ENCODE measurements around the gene FAM216A. TPM values are rescaled to one million over a fixed set of nuclear protein-coding genes. Genes with fewer than 3 reads are reported as not detected.
"Not testable (repeated sequence)": the region's sequence is repeated elsewhere in the genome, so short reads cannot be mapped to it uniquely, and the experiment has no call there.

The FAM216A gene
- 3.1 TPM for total RNA-seq
- polyA plus RNA-seq, result 1 to 10 TPM; 4.2 to 9.8 (median 6.8) TPM

GRCh38 chr12:110468214-110469048 lies at the start of gene FAM216A, which contains the start of gene GPN3:
Gene FAM216A, plus strand, starts transcription at chr12:110468845. Its CDS starts 31 bp downstream, at chr12:110468876.
Gene GPN3, minus strand, starts transcription at chr12:110468257. Its CDS starts 54 bp downstream, at chr12:110468203.
- peaks cover 10 to 51% (median 27%) of the 10 kb centered on the region in 4 donors for H3K4me1 Mint-ChIP-seq
- H3K36me3 Mint-ChIP-seq, result peaks cover 7% of the 10 kb centered on the region
- ATAC-seq (ENCODE audit: low read depth in 2 of 2), result peak; percentile 89

GRCh38 chr12:110420644-110421043 lies 48.0 kb upstream of the FAM216A start:
- DNase-seq; H3K4me3 ChIP-seq (ENCODE audit: low read depth, low read length); H3K9me3 ChIP-seq (ENCODE audit: control insufficient read depth in 2 of 2, low read length in 2 of 2); H3K9me3 Mint-ChIP-seq; H3K4me3 Mint-ChIP-seq; H3K4me1 ChIP-seq (ENCODE audit: control insufficient read depth, insufficient read depth, low read length, poor library complexity, severe bottlenecking); H3K4me1 Mint-ChIP-seq; H3K36me3 Mint-ChIP-seq; H3K27ac Mint-ChIP-seq; H3K36me3 ChIP-seq (ENCODE audit: control insufficient read depth, insufficient read depth, low read length); H3K27me3 ChIP-seq (ENCODE audit: control insufficient read depth, insufficient read depth, low read length); H3K27ac ChIP-seq (ENCODE audit: insufficient read depth, low read length, poor library complexity, severe bottlenecking); ATAC-seq (ENCODE audit: low read depth in 2 of 2): not testable (repeated sequence)
- peaks cover 30% of the 10 kb centered on the region for H3K27me3 Mint-ChIP-seq

More at GRCh38 chr12:110468214-110469048, at the start of gene FAM216A, which contains the start of gene GPN3:
- peak within 1 kb of the TSS; percentile 96 to 99 (median 98) for H3K4me3 Mint-ChIP-seq
- peaks cover 27% of the 10 kb centered on the region for H3K4me1 ChIP-seq (ENCODE audit: control insufficient read depth, insufficient read depth, low read length, poor library complexity, severe bottlenecking)
- DNase-seq, result peak; percentile 93 to 98 (median 97)
- no peaks in the 10 kb centered on the region for H3K27me3 ChIP-seq (ENCODE audit: control insufficient read depth, insufficient read depth, low read length)
- H3K27ac Mint-ChIP-seq, result peak within 1 kb of the TSS; percentile 92 to 99 (median 98)
- peaks cover 6% of the 10 kb centered on the region for H3K36me3 ChIP-seq (ENCODE audit: control insufficient read depth, insufficient read depth, low read length)
- peak within 1 kb of the TSS; percentile 98 for H3K4me3 ChIP-seq (ENCODE audit: low read depth, low read length)
- no peaks in the 10 kb centered on the region for H3K9me3 Mint-ChIP-seq
- H3K27ac ChIP-seq (ENCODE audit: insufficient read depth, low read length, poor library complexity, severe bottlenecking), result peak within 1 kb of the TSS; percentile 83
- no peaks in the 10 kb centered on the region for H3K9me3 ChIP-seq (ENCODE audit: control insufficient read depth in 2 of 2, low read length in 2 of 2)
- H3K27me3 Mint-ChIP-seq, result no peaks in the 10 kb centered on the region

GRCh38 chr12:110421159-110421661 lies 47.4 kb upstream of the FAM216A start:
- Histone ChIP-seq H3K27me3 (ENCODE audit: control insufficient read depth, insufficient read depth, low read length) (no peaks in the 10 kb centered on the region), H3K4me1 (ENCODE audit: control insufficient read depth, insufficient read depth, low read length, poor library complexity, severe bottlenecking) (no peaks in the 10 kb centered on the region), H3K4me3 (ENCODE audit: low read depth, low read length) (no peak overlapping the region), H3K36me3 (ENCODE audit: control insufficient read depth, insufficient read depth, low read length) (no peaks in the 10 kb centered on the region), H3K27ac (ENCODE audit: insufficient read depth, low read length, poor library complexity, severe bottlenecking) (no peak overlapping the region), H3K9me3 (ENCODE audit: control insufficient read depth in 2 of 2, low read length in 2 of 2) (no peaks in the 10 kb centered on the region)
- ATAC-seq (ENCODE audit: low read depth in 2 of 2) (no peak), DNase-seq (no peak)
- no peak overlapping the region for H3K27ac Mint-ChIP-seq
- H3K9me3 Mint-ChIP-seq, result no peaks in the 10 kb centered on the region
- H3K27me3 Mint-ChIP-seq, result peaks cover 33% of the 10 kb centered on the region
- no peaks in the 10 kb centered on the region for H3K4me1 Mint-ChIP-seq
- no peaks in the 10 kb centered on the region for H3K36me3 Mint-ChIP-seq
- H3K4me3 Mint-ChIP-seq, result no peak overlapping the region

GRCh38 chr12:110421701-110422100 lies 46.9 kb upstream of the FAM216A start:
- Mint-ChIP-seq H3K4me3 (no peak overlapping the region), H3K4me1 (no peaks in the 10 kb centered on the region), H3K9me3 (no peaks in the 10 kb centered on the region), H3K27me3 (peaks cover 35% of the 10 kb centered on the region), H3K27ac (no peak overlapping the region), H3K36me3 (no peaks in the 10 kb centered on the region)
- no peak overlapping the region for H3K4me3 ChIP-seq (ENCODE audit: low read depth, low read length)
- no peaks in the 10 kb centered on the region for H3K9me3 ChIP-seq (ENCODE audit: control insufficient read depth in 2 of 2, low read length in 2 of 2)
- ATAC-seq (ENCODE audit: low read depth in 2 of 2), result no peak
- no peaks in the 10 kb centered on the region for H3K4me1 ChIP-seq (ENCODE audit: control insufficient read depth, insufficient read depth, low read length, poor library complexity, severe bottlenecking)
- no peak for DNase-seq
- no peaks in the 10 kb centered on the region for H3K27me3 ChIP-seq (ENCODE audit: control insufficient read depth, insufficient read depth, low read length)
- H3K36me3 ChIP-seq (ENCODE audit: control insufficient read depth, insufficient read depth, low read length), result no peaks in the 10 kb centered on the region
- no peak overlapping the region for H3K27ac ChIP-seq (ENCODE audit: insufficient read depth, low read length, poor library complexity, severe bottlenecking)

GRCh38 chr12:110424237-110424636 lies 44.4 kb upstream of the FAM216A start:
- ATAC-seq (ENCODE audit: low read depth in 2 of 2), result no peak
- H3K27ac Mint-ChIP-seq, result no peak overlapping the region

GRCh38 chr12:110426406-110426805 lies 42.2 kb upstream of the FAM216A start:
- Histone ChIP-seq H3K27me3 (ENCODE audit: control insufficient read depth, insufficient read depth, low read length) (no peaks in the 10 kb centered on the region), H3K4me3 (ENCODE audit: low read depth, low read length) (no peak overlapping the region), H3K4me1 (ENCODE audit: control insufficient read depth, insufficient read depth, low read length, poor library complexity, severe bottlenecking) (peaks cover 3% of the 10 kb centered on the region), H3K9me3 (ENCODE audit: control insufficient read depth in 2 of 2, low read length in 2 of 2) (no peaks in the 10 kb centered on the region), H3K36me3 (ENCODE audit: control insufficient read depth, insufficient read depth, low read length) (no peaks in the 10 kb centered on the region), H3K27ac (ENCODE audit: insufficient read depth, low read length, poor library complexity, severe bottlenecking) (no peak overlapping the region)
- Mint-ChIP-seq H3K4me3 (no peak overlapping the region), H3K27me3 (peaks cover 24% of the 10 kb centered on the region), H3K9me3 (no peaks in the 10 kb centered on the region), H3K36me3 (no peaks in the 10 kb centered on the region), H3K27ac (no peak overlapping the region), H3K4me1 (peaks cover 0 to 4% (median 2%) of the 10 kb centered on the region in 4 donors)
- DNase-seq, result no peak
- ATAC-seq (ENCODE audit: low read depth in 2 of 2), result no peak

More at GRCh38 chr12:110424237-110424636, 44.4 kb upstream of the FAM216A start:
- Mint-ChIP-seq H3K4me3 (no peak overlapping the region), H3K36me3 (no peaks in the 10 kb centered on the region), H3K9me3 (no peaks in the 10 kb centered on the region), H3K4me1 (no peaks in the 10 kb centered on the region), H3K27me3 (peaks cover 31% of the 10 kb centered on the region)
- Histone ChIP-seq H3K4me1 (ENCODE audit: control insufficient read depth, insufficient read depth, low read length, poor library complexity, severe bottlenecking) (no peaks in the 10 kb centered on the region), H3K4me3 (ENCODE audit: low read depth, low read length) (no peak overlapping the region), H3K9me3 (ENCODE audit: control insufficient read depth in 2 of 2, low read length in 2 of 2) (no peaks in the 10 kb centered on the region), H3K27me3 (ENCODE audit: control insufficient read depth, insufficient read depth, low read length) (no peaks in the 10 kb centered on the region), H3K36me3 (ENCODE audit: control insufficient read depth, insufficient read depth, low read length) (no peaks in the 10 kb centered on the region), H3K27ac (ENCODE audit: insufficient read depth, low read length, poor library complexity, severe bottlenecking) (no peak overlapping the region)
- no peak for DNase-seq

GRCh38 chr12:110429676-110430075 lies 39.0 kb upstream of the FAM216A start:
- not testable (repeated sequence) for H3K4me3 ChIP-seq (ENCODE audit: low read depth, low read length); DNase-seq

More at GRCh38 chr12:110429676-110430075, 39.0 kb upstream of the FAM216A start:
- H3K27me3 ChIP-seq (ENCODE audit: control insufficient read depth, insufficient read depth, low read length); H3K4me3 Mint-ChIP-seq; H3K27ac Mint-ChIP-seq; H3K27ac ChIP-seq (ENCODE audit: insufficient read depth, low read length, poor library complexity, severe bottlenecking); H3K9me3 ChIP-seq (ENCODE audit: control insufficient read depth in 2 of 2, low read length in 2 of 2); H3K4me1 ChIP-seq (ENCODE audit: control insufficient read depth, insufficient read depth, low read length, poor library complexity, severe bottlenecking); H3K36me3 Mint-ChIP-seq; ATAC-seq (ENCODE audit: low read depth in 2 of 2); H3K36me3 ChIP-seq (ENCODE audit: control insufficient read depth, insufficient read depth, low read length); H3K4me1 Mint-ChIP-seq; H3K9me3 Mint-ChIP-seq: not testable (repeated sequence)
- peaks cover 11% of the 10 kb centered on the region for H3K27me3 Mint-ChIP-seq

Measured in CD4-positive, CD25-positive, alpha-beta regulatory T cell (primary cell).